ENCODE measurements around the gene MAPKAP1.

MAPKAP1 gene

GRCh38 chr9:125748446-125749099 lies 41.6 kb upstream of the MAPKAP1 start:
- TF ChIP-seq, protein P1, sequence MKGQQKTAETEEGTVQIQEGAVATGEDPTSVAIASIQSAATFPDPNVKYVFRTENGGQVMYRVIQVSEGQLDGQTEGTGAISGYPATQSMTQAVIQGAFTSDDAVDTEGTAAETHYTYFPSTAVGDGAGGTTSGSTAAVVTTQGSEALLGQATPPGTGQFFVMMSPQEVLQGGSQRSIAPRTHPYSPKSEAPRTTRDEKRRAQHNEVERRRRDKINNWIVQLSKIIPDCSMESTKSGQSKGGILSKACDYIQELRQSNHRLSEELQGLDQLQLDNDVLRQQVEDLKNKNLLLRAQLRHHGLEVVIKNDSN (IDR thresholded peaks at IDR 0.05) = no peak
- no peak for TF ChIP-seq NFIC (IDR thresholded peaks at IDR 0.05)

DNA sequence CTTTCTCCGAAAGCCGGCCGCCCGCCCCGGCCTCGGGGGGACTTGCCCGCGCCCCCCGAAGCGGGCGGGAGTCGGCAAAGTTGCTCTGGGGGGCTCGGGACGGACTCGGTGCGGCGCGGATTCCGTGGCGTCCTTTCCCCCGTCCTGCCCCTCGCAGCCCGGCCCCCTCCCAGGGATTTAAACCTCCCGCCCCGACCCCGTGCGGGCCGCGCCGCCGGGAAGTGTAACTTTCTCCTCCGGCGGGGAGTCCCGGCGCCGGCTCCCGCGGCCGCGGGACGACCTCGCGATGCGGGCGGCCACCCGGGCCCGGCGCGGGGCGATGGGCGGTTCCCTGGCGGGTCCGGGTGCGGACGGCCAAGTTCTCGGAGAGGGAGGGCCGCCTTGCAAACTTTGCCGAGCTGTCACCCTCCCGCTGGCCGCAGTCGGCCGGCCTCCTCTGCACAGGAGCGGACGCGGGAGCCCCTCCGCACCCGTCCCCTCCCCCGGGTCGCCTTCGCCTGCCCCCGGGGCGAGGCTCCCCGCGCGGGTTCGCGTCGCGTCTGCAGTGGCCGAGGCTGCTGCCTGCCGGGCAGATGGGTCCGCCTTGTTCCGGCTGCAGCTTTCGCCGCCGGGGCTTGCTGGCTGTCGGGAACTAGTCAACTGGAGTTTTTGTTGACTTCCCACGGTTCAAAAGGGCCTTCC lies 40.9 kb upstream of the MAPKAP1 start:
- TF ChIP-seq RAD21 (IDR thresholded peaks at IDR 0.05; ENCODE audit: low read depth) = no peak
- TF ChIP-seq ZBTB7A (IDR thresholded peaks at IDR 0.05; ENCODE audit: low read depth) = peak; percentile 69

- TF ChIP-seq FOXM1 (IDR thresholded peaks at IDR 0.05; ENCODE audit: borderline replicate concordance, low read depth) = no peak
- TF ChIP-seq EGR1 (IDR thresholded peaks at IDR 0.05) = peak; percentile 38
- peak; percentile 26; the same call in 1 of the 2 replicates for TF ChIP-seq TAF1 (IDR thresholded peaks at IDR 0.05; ENCODE audit: low read depth)
These were observed 40.2 kb upstream of the MAPKAP1 start, which contains the start of gene PBX3 for GRCh38 chr9:125747053-125747764. Gene PBX3 (plus strand): TSS chr9:125747373.

GRCh38 chr9:125746774-125747052 lies 39.7 kb upstream of the MAPKAP1 start:
- TF ChIP-seq YY1 (IDR thresholded peaks at IDR 0.05; ENCODE audit: low read depth) = no peak
- TF ChIP-seq EGR1 (IDR thresholded peaks at IDR 0.05) = peak; percentile 76

GRCh38 chr9:125746017-125746773 lies 39.2 kb upstream of the MAPKAP1 start:
- TF ChIP-seq NFIC (IDR thresholded peaks at IDR 0.05) = peak; percentile 9; the same call in 1 of the 2 replicates
- peak; percentile 66; the same call in 1 of the 2 replicates for TF ChIP-seq TAF1 (IDR thresholded peaks at IDR 0.05; ENCODE audit: low read depth)
- TF ChIP-seq, protein P2, sequence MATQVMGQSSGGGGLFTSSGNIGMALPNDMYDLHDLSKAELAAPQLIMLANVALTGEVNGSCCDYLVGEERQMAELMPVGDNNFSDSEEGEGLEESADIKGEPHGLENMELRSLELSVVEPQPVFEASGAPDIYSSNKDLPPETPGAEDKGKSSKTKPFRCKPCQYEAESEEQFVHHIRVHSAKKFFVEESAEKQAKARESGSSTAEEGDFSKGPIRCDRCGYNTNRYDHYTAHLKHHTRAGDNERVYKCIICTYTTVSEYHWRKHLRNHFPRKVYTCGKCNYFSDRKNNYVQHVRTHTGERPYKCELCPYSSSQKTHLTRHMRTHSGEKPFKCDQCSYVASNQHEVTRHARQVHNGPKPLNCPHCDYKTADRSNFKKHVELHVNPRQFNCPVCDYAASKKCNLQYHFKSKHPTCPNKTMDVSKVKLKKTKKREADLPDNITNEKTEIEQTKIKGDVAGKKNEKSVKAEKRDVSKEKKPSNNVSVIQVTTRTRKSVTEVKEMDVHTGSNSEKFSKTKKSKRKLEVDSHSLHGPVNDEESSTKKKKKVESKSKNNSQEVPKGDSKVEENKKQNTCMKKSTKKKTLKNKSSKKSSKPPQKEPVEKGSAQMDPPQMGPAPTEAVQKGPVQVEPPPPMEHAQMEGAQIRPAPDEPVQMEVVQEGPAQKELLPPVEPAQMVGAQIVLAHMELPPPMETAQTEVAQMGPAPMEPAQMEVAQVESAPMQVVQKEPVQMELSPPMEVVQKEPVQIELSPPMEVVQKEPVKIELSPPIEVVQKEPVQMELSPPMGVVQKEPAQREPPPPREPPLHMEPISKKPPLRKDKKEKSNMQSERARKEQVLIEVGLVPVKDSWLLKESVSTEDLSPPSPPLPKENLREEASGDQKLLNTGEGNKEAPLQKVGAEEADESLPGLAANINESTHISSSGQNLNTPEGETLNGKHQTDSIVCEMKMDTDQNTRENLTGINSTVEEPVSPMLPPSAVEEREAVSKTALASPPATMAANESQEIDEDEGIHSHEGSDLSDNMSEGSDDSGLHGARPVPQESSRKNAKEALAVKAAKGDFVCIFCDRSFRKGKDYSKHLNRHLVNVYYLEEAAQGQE (IDR thresholded peaks at IDR 0.05; ENCODE audit: low read depth) = peak; percentile 62
- TF ChIP-seq FOXM1 (IDR thresholded peaks at IDR 0.05; ENCODE audit: borderline replicate concordance, low read depth) = peak; percentile 68; the same call in 1 of the 2 replicates
- TF ChIP-seq, protein P1 (IDR thresholded peaks at IDR 0.05) = 0 out of 2 replicates have a peak, but pooled peaks have one; percentile 17
- TF ChIP-seq, protein P3, sequence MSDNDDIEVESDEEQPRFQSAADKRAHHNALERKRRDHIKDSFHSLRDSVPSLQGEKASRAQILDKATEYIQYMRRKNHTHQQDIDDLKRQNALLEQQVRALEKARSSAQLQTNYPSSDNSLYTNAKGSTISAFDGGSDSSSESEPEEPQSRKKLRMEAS (IDR thresholded peaks at IDR 0.05) = peak; percentile 100
- peak; percentile 14; the same call in 1 of the 2 replicates for TF ChIP-seq TEAD4 (IDR thresholded peaks at IDR 0.05)
- no peak for TF ChIP-seq CEBPB (IDR thresholded peaks at IDR 0.05)
- no peak for TF ChIP-seq EGR1 (IDR thresholded peaks at IDR 0.05)
- no peak for TF ChIP-seq RAD21 (IDR thresholded peaks at IDR 0.05; ENCODE audit: low read depth)
- no peak for TF ChIP-seq ZBTB7A (IDR thresholded peaks at IDR 0.05; ENCODE audit: low read depth)
- TF ChIP-seq CREB1 (IDR thresholded peaks at IDR 0.05; ENCODE audit: low read depth) = no peak
- TF ChIP-seq TCF12 (IDR thresholded peaks at IDR 0.05; ENCODE audit: low read depth) = peak; percentile 71; the same call in 1 of the 2 replicates

DNA sequence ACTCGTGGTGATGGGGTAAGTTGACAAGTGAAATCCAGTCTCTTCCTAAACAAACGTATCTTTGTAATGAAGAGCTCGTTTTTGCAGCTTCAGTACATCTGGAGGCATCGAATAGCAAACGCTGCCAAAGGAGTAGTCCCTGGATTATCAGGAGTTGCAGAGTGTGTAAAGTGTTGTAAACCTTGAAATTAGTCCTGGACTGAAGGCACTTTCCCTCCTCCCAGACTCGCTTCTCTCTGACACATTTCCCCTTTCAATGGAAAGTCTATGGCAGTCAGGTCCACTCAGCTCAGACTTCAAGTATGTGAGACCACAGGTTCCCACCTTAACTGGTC lies 38.6 kb upstream of the MAPKAP1 start:
- TF ChIP-seq RAD21 (IDR thresholded peaks at IDR 0.05; ENCODE audit: low read depth) (no peak), CEBPB (IDR thresholded peaks at IDR 0.05) (no peak), TEAD4 (IDR thresholded peaks at IDR 0.05) (no peak)
- TF ChIP-seq, protein P1 (IDR thresholded peaks at IDR 0.05) = no peak
- TF ChIP-seq, protein P3 (IDR thresholded peaks at IDR 0.05) = no peak

- TF ChIP-seq CEBPB (IDR thresholded peaks at IDR 0.05) (no peak), EP300 (IDR thresholded peaks at IDR 0.05; ENCODE audit: borderline replicate concordance) (no peak), RAD21 (IDR thresholded peaks at IDR 0.05; ENCODE audit: low read depth) (no peak), FOXM1 (IDR thresholded peaks at IDR 0.05; ENCODE audit: borderline replicate concordance, low read depth) (no peak), TCF12 (IDR thresholded peaks at IDR 0.05; ENCODE audit: low read depth) (no peak), NFIC (IDR thresholded peaks at IDR 0.05) (no peak)
These were observed 38.0 kb upstream of the MAPKAP1 start for GRCh38 chr9:125745018-125745417.
